Adrenal gland (tissue), 5 donors: Measurements from ENCODE around the gene KBTBD4.

Source experiments
- POLR2A ChIP-seq, 2 donors: fragments of 450-650 bp; IDR thresholded peaks; one replicate each; pipeline ENCODE4 v1.6.1; 2017; ENCODE audit warnings: antibody characterized with exemption in 2 of 2, mild to moderate bottlenecking in 2 of 2, moderate library complexity in 1 of 2
- TF ChIP-seq, protein P1 (sequence below), 6 experiments: fragments of 450-650 bp in 4 of 6; fragments of 200-600 bp in 2 of 6; sonication (generic) in 1 of 6; IDR thresholded peaks; 1 replicate in 5 of 6; 2 replicates in 1 of 6; pipeline versions ENCODE4 v1.5.1 to v1.8.0; 2016 to 2021; ENCODE audit warnings: antibody characterized with exemption in 6 of 6, mild to moderate bottlenecking in 2 of 6, moderate library complexity in 1 of 6
- donor health status: DM: no; HTN: no; CAD: no.

DNA sequence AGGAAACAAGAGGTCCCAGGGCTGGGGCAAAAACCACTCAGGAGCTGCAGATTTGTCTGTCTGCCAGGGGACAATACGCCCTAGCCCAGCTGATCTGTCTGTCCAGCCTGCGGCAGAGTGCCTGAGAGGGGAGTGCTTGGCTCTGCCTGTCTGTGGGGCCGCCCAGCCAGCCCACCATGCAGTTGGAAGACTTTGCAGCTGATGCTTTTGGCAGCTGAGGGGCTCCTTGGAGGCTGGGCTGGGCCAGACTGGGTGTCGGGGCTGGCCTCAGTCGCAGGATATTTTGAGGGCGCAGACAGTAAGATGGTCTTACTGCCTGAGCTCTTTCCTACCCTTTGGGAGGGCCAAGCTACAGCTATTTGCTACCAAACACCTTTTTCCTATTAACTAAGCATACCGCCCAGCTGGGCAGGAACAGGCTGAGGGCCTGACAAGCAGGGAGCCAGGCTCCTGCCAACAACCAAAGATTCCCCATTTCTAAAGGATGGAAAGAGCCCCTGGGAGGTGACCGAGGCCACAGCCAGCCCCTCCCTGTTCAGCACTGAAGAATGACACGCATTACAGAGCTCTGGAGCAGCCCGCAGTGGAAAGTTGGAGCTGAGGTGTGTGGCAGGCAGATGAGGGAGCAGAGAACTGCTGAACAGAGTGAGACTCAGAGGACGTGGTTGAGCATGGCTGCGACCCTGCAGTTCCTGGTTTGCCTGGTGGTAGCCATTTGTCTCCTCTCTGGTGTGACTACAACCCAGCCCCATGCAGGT, 7.5 kb upstream of the KBTBD4 start, which contains the start of gene FAM180B:
- TF ChIP-seq, protein P1, sequence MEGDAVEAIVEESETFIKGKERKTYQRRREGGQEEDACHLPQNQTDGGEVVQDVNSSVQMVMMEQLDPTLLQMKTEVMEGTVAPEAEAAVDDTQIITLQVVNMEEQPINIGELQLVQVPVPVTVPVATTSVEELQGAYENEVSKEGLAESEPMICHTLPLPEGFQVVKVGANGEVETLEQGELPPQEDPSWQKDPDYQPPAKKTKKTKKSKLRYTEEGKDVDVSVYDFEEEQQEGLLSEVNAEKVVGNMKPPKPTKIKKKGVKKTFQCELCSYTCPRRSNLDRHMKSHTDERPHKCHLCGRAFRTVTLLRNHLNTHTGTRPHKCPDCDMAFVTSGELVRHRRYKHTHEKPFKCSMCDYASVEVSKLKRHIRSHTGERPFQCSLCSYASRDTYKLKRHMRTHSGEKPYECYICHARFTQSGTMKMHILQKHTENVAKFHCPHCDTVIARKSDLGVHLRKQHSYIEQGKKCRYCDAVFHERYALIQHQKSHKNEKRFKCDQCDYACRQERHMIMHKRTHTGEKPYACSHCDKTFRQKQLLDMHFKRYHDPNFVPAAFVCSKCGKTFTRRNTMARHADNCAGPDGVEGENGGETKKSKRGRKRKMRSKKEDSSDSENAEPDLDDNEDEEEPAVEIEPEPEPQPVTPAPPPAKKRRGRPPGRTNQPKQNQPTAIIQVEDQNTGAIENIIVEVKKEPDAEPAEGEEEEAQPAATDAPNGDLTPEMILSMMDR (IDR thresholded peaks at IDR 0.05): no peak
- TF ChIP-seq POLR2A (IDR thresholded peaks at IDR 0.05): no peak
